ENCODE results near the gene HOXA7.

Gene HOXA7

DNA sequence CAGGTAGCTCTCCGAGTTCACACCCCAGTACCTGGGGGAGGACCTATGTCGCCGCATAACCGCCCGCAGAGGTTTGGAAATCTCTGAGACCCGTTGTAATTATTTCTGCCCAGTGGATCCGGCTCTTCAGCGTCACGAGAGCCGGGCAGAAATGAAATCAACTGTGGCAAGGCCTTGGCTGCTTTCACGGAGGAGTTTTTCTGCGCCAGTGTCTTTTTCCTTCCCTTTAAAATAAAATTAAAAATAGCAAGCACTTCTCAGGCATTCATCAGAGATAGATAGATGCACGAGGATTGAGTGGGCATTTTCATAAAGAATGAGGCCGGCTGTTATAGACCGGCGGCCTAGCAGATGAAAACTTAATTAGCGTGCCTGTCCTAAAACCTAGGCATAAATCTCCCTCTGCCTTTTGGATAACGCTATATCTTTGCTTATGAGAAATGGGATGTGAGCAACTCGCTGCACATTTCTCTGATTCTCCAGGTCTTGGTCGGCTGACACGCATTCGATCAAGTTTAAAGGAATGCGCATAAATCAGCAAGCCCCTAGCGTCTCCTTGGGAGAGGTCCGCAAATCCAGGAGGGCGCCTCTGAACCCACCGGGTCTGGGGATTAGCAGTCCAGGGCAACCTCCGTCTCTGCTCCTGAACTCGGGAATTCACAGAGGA is 37.0 kb upstream of the HOXA7 start:
- DNase-seq = no peak

DNA sequence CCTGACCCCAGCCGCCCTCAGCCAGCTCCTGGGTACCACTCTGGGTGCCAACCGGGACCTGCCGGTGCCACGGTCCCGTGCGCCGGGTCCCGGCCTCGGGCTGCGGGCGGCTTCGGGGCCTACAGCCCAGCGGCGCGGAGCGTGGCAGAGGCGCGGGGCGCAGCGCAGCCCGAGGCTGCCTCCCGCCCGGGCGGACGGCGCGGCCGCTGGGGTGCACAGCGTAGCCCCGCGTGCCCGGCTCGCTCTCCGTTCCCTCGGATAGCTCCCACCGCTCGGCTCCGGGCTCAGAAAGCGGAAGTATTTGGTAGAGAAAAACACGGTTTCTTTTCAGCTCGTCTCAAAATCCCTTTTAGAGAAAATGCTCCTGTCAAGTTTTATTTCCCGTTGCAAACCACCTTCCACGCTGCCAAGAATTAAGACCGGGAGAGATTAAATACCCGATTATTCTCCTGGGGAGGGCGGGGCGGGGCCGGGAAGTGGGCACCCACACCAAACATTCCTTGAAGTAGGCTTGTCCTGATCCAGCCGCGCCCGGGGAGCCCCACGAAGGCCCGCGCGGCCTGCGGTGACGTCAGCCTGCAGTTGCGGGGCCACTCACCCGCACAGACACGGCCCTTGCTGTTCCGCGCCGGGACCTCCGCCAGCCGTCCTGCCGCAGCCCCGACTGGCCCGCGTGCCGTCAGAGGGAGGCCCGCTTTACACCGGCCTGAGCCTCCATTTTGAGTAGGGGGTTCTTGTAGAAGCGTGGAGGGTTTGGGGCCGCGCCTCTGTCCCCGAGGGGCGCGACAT is 36.3 kb upstream of the HOXA7 start:
- DNase-seq = no peak

DNA sequence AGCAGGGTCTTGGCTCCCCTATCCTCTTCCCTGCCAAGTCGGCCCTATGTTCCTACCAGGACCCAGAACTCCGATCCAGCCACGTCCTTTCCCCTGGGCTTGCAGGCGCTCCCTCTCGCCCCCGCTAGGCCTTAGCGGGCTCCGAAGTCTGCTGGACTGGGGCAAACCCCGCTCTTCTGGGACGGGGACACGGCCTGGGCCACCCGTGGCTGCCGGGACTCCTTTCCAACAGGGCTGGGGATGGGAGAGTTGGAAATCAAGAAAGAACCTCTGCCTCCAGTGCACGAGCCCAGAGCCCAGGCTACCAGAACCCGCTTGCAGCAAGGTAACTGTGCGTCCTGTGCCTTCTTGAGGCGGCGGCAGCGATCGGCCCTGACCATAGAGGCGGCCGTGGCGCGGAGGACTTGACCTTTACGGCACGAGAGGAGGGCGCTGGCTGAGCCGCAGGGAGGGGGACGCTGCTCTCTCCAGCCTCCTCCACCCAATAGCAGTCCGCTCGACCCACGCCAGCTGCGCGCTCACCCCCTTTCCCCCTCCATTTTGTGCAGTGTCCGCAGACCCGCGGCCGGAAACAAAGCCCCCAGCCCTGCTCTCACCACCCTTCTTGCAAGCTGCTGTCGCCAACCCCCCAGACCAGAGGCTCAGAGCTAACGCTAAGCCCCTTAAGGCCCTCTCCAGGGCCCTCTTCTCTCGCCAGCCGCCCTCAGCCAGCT is 35.5 kb upstream of the HOXA7 start:
- DNase-seq = no peak

DNA sequence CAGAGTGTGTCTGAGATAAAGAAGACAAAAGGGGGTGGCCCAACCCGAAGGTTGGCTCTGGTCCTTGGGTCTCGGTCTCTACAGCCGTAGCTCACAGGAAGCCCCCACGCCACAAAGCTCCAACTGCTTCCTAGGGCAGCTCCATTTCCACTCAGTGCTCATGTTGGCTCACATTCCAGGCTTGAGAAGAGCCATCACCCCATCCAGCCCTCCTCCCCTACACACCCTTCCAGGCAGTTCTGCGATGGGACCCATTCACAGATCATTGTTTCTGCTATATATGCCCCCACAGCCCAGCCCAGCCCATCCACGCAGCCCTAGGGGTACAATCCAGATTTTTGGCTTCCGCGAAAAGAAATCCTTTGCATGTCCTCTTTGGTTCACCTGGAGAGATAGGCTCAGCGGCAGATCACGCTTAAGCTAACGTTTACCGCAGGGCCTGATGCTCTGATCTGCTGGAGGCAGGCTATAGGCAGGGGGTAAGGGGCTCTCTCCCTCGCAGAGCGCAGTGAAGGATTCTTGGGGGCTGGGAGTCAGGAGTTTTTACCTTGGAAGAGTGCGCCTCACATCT is 34.8 kb upstream of the HOXA7 start:
- no peak for DNase-seq

DNA sequence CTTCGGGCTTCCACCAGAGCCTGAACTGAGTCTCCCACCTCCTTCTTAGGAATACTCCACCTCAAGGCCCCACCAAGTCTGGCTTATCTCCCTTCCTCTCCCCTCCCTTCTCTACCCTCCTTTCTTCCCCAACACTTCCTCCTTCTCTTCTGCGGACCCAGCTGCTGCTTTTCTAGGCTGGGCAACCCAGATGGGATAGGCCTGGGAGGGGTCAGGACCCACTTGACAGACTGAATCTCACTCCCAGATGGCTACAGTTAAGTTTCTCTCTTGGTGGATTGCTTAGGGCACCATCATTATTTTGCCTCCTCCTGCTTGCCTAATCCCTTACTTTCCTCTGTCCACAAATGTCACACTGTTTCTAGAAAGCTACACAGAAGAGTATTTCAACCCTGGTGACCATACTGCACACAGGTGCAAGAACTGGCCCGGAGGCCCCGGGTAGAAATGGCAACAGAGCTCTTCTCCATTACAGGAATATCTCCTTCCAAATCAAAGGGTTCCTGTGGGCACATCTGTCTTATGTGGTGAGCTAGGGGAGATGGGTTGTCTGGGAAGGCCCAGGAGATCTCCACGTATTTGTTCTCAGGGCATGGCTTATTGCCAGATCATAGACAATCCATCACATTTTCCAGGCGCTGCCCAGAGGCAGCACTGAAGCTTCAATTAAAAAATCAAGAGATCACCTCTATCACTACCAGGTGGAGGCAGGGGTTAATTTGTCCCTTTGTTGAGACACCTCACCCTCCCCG is 33.7 kb upstream of the HOXA7 start:
- no peak for DNase-seq

DNA sequence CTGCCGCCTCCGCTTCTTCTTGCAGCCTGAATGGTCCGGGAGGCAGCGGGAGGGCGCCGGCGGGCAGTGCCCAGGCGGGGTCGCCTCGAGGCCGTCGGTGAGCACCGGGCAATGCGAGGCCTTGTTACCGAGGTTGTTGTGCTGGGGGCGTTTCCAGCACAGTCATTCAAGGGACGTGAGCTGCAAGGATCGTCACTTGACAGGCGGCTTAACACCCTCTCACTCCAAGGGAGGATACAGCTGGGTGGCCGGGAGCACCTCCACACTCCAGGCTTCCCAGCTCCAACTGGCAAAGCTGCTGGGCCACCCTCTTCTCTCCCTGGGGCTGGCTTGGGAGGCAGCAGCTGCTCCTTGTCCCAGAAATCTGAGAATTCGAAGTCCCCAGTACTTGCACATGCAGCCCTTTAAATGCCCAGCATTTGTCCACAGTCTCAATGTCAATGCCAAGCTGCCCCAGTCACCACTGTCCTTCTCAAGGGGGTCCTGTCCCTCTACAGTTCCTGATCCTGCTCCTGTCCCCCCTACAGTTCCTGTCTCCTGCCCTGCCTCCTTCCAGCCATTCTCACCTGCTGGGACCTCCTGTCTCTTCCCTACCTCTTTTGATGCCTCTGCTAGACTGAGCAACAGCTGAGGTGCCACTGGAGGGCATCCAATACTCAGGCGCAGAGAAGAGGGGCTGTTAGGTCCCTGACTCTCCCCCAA is 33.0 kb upstream of the HOXA7 start:
- no peak for DNase-seq

DNA sequence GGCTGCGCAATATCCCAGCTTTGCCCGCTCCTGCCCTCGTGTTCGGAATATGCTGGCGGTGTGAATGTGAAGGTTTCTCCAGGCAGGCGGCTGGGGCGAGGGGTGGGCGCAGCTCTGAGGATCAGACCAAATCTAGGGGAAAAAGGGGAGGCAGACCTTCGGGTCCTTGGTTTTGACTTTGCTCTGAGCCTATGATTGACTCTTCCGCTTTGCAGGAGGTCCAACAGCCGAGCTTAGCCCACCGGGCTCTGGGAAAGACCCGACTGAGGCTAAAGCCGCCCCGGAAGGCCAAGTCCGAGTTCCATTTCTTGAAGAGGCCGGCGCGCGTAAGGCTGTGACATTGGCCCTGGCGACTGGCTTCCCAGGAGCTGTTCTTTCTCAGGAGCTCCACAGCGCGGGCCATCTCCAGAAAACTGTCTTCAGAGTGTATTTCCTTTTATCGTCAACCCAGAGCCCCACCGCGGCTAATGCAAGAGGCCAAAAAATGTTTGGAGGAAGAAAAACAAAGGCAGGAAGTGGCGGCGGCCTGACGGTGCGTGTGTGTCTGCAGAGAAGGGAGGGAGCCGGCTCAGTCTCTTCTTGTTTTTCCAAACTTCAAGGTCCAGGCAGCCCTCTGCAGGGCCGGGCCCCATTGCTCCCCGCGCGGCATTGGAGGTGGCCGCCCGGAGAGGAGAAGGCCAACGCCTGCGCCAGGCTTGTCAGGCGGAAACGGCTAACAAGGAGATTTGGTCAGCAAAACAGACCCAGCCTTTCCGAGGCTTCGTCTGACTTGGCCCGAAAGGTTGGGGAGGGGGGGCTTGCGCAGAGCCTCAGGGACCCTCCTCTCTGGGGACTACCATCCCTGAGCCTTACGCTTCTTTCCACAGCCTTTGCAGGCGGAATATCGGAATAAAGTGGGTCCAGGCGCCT is 32.2 kb upstream of the HOXA7 start:
- no peak for DNase-seq

DNA sequence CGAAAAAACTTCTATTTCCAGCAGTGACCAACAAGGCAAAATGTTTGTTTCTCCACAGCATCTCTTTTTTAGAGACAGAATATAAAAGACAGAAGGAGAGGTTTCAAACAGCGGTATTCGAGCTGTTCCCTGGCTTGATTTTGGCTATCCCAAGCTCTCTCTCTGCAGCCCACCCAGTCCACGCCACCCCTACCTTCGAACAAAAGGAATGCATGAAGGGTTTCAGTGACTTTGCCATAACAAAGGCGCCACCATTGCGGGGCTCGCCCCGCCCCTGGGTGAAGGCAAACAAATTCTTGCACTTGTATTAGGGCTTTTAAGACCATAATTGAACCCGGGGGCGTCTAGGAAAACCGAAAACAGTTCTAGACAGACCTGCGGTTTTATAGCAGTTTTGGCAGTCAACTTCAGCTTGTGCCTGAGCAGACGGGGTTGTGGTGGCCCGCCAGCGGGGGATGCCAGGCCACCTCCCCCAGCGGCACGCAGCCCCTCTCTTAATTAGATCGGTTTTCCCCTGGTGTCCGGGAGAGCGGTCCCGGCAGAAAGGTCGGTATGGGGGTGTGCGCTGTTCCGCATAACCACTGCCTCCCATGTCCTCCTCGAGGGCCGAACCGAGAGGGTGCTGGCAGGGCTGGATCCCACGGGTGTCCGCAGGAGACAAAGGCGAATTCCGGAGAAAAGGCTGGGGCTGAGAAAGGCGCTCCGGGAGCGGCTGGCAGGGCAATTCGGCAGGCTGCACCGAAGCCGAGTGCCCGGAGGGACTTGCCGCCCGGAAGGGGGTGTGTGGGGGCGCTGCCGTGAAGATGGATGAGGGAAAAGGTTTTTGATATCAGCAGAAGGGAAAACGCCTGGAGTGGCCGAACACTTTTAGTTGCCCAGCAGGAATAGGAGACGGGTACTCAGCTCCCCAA is 31.3 kb upstream of the HOXA7 start:
- no peak for DNase-seq

DNA sequence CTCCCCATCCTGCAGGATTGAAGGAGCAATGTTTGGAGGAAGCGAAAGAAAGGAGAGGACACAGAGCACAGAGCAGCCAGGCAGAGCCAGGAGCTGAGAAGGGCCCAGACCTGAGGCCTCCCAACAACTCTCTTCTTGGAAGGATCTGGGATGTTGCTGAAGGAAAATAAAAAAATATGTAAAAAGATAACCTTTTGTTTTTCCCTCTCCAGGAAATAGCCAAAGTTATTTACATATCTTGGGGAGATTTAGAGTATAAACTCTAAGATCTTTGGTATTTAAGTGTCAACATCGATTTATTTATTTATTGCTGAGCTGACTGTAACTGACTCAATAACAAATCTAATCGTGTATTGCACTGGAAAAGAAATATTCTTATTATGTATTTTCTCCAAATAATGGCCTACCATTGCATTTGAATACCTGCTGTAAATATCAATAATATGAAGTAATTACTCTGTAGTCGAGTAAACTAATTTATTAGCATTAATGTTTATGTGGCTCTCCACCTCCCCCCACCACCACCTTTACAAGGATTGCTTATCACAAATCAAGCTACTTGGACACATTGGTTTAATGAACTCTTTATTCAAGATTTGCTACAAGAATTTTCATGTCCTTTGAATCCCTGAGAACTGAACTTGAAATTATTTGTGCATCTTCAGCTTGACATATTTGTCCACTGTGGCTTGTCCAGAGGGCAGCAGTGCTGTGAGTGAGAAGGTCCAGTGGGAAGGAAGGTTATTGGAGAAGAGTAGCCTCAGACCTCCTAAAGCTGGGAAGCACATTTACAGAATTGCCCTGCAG is 30.4 kb upstream of the HOXA7 start:
- DNase-seq = no peak

DNA sequence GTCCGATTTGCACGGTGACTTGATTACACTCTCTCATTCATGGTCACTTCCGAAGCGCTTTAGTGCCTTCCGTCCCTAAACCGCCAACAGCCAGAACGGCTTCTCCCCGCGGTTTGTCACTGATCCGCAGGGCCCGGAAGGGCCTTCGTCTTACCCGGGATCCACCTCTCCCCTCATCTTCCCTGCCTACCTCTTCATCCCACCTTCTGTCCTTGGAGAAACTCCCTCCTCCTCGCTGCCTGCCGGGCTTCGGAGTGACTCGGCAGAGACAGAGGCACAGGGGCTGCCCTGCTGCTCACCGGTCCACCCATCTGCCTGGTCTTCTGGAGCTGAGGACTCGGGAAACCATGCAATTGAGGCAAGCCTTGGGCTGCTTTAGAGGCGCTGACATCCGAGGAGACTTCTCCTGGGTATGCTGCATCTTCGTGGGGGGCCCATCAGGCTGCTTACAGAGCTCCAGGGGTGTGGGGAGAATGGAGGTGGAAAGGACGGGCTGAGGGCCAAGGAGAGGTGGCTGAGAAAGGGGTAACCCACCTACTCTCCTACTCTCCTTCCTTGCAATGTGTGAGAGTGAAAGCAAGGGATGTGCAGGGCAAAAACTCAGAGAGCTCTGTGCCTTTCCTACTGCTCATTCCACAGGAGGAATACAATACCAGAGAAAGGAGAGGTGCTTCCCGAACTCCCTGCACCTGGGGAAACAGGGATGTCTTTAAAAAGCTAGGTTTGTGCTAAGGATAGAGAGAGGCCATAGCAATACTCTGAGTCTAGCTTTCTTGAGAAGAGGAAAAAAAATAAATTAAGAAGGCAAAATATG is 29.6 kb upstream of the HOXA7 start:
- no peak for DNase-seq

DNA sequence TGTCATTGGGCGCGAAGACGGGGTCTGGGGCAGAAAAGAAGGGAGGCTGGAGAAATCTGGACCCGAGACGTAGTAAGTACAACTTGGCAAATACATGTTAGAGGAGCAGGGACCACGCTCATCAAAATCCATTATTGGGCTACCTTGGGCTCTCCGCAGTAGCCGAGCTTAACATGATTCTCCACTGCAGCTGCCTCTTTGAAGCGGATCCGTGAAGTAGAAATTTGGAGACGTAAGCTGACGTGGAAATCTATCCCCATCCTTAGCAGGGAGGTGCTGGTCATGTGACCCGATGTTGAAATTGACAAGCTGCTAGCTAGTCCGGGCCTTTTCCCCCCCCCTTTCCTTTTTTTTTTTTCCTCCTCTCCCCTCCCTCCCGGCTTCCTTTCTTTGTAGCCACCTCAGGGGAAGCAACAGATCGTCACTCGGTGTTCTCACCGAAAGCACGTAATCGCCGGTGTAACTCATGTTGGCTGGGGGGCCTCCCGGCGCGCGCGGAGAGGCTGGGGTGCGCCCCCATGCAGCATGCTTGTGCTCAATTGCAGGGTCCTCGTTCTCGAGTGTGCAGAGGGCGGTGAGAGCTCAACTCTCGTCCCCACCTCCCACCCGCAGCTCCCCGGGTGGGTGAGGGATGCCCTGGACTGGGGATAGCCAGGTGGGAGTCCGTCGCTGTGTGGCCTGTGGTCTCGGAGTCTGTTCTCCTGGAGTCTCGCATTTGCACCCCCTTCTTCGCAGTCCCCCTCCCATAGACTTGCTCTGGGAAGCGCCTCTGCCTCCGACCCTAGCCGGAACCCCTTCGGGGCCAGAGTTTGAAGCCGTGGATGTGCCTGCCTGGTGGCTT is 28.8 kb upstream of the HOXA7 start, which contains the start of gene HOXA11:
Gene HOXA11, minus strand, starts transcription at position 220 of the 841 bp plus-strand sequence. Its CDS starts 88 bp downstream, at position 132.
- DNase-seq = no peak

DNA sequence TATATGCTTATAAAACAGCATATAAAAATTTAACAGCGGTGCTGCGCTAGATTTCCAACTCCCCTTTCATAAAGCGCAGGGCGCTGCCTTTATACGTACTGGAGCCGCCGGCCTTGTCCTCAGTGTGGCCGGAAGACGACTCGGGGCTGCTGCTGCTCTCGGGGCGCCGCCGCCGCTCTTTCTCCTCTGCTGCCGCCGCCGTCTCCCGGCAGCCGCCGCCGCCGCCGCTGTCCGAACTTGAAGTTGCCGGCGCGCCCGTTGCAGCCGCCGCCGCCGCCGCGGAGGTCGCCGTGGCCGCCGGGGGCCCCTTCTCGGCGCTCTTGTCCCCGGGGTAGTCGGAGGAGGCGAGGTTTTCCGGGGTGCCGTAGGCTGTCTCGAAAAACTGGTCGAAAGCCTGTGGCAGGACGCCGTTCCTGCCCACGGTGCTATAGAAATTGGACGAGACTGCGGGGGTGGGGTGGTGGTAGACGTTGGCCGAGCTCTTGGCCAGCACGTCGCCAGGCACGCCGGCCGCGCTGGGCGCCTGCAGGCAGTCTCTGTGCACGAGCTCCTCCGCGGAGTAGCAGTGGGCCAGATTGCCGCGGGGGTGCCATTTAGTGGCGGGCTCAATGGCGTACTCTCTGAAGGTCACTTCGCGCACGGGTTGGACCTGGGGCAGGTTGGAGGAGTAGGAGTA is 28.0 kb upstream of the HOXA7 start:
- peak; percentile 22 for DNase-seq

DNA sequence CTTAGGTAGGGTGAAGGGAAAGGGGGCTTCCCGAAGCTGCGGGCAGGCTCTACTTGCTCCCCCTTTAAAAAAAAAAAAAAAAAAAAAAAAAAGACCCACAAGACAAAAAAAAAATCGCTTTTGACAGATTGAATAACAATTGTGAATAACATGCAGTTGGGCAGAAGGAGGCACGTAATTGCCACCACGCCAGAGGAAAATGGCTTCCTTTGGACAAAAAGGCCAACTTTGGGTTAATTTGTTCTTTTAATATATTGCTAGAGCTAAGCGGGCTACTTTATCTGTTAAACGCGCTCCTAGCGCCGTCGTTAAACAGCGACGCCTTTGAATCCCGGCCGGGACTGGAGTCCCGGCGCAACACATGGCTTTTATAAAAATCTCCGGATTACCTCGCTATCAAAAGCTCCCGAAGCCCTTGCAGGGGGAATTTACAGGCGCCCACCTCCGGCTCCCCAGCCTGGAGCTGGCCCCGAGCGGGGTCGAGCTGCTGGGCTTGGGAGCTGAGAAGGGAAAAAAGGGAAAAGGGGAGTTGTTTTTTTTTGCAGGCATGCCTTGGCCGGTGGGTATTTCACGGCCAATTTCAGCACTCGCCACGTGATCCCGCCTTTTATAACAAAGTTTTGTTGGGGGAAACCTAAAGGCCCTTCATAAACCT is 27.3 kb upstream of the HOXA7 start:
- DNase-seq = no peak

DNA sequence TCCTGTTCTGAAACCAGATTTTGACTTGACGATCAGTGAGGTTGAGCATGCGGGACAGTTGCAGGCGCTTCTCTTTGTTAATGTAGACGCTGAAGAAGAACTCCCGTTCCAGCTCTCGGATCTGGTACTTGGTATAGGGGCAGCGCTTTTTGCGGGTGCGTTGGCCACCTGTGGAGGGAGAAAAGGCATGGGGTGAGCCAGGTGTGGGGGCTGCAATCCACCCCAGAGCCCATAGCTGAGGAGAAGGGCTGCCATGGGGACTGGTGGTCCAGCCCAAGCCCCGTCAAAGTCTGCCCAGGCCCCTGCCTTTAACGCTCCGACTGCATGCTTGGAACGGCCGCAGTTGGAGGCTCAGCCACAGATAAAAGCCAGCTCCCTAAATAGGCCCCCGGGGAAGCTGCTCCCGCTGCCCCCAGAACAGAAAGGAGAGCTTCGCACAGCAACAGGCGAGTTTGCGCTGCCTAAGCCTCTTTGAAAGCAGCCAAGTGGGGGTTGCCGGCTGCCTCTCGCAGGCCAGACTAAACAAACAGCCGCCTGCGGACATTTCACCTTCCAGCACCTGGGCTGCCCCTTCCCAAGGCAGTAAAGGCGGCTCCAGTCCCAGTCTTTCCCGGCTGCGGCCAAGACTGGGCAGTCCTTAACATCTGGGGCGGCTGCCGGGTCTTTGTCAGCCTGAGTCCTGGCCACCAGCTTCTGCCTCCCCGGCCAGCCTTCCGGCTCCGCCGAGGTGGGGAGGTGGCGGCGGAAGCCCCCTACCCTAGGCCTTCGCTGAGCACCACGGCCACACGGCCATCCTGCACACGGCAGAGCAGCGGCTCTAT is 26.6 kb upstream of the HOXA7 start:
- no peak for DNase-seq

DNA sequence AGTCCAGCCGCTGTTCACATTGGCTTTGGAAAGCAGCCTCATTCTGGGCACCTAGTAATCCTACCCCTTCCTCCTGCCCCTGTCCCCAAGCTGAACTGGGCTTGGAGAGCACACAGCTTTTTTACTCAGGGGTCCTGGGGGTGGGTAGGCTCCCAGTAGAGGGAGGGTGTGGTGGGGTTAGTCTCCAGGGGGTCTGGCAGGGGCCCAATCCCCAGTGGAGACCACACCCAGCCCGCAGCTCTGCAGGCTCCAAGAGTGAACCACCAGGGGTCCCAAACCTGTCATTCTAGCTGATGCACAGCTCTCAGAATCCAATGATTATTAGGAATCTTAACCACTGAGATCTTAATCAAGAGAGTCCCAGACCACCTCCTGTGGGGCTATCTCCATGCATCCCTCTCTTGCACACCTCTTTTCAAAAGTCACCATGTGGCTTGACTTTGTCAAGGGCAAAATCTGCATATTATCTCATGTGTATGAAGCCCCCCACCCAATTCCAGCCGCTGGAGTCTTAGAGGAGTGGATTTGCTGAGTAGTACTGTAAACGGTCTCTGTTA is 25.9 kb upstream of the HOXA7 start:
- DNase-seq = no peak

All from activated CD4-positive, alpha-beta T cell treated with anti-CD3 and anti-CD28 coated beads, Interleukin-10, Interleukin-2, amounts not matched to agents 100 ng/mL and 50 ng/mL, durations not matched to agents 16 hours and 8 hours (primary cell).